KMS-11 (cell line): ENCODE data around the gene SKIC2.
"Not testable (repeated sequence)": the region's sequence is repeated elsewhere in the genome, so short reads cannot be mapped to it uniquely, and the experiment has no call there.

ENCODE experiments used
- H2AFZ ChIP-seq: fragments of 200-600 bp; sonication (generic); 2 replicates; pipeline ENCODE4 v1.6.1; 2016; ENCODE audit warnings: antibody characterized with exemption, mixed run types, low read depth
- H3K27ac ChIP-seq: fragments of 200-600 bp; sonication (generic); 2 replicates; pipeline ENCODE4 v1.6.1; 2016; ENCODE audit warnings: mild to moderate bottlenecking, mixed run types
- H3K27me3 ChIP-seq: fragments of 200-600 bp; sonication (generic); 2 replicates; pipeline ENCODE4 v1.6.1; 2017; ENCODE audit warnings: mild to moderate bottlenecking, low read depth, mixed run types, moderate library complexity; ENCODE audit not compliant: insufficient read depth
- H3K36me3 ChIP-seq: fragments of 200-600 bp; sonication (generic); 2 replicates; pipeline ENCODE4 v1.6.1; 2017; ENCODE audit warnings: mild to moderate bottlenecking, mixed run types; ENCODE audit not compliant: insufficient read depth
- H3K4me1 ChIP-seq: fragments of 200-600 bp; sonication (generic); 2 replicates; pipeline ENCODE4 v1.6.1; 2016; ENCODE audit warnings: mild to moderate bottlenecking, low read depth, mixed run types; ENCODE audit not compliant: poor library complexity, severe bottlenecking
- H3K4me2 ChIP-seq: fragments of 200-600 bp; sonication (generic); 2 replicates; pipeline ENCODE4 v1.7.0; 2016; ENCODE audit warnings: mild to moderate bottlenecking, mixed run types
- H3K4me3 ChIP-seq: fragments of 200-600 bp; sonication (generic); IDR thresholded peaks from 2 replicates; pipeline ENCODE4 v1.6.1; 2017; ENCODE audit warnings: low read depth, low read length, mixed read lengths; ENCODE audit not compliant: insufficient read depth
- H3K79me2 ChIP-seq: fragments of 200-600 bp; sonication (generic); 2 replicates; pipeline ENCODE4 v1.6.1; 2016; ENCODE audit warnings: low read depth, mixed run types; ENCODE audit not compliant: insufficient read depth
- H3K9ac ChIP-seq: fragments of 200-600 bp; sonication (generic); 2 replicates; pipeline ENCODE4 v1.6.1; 2016; ENCODE audit warnings: mild to moderate bottlenecking, mixed run types
- H4K20me1 ChIP-seq: fragments of 200-600 bp; sonication (generic); 2 replicates; pipeline ENCODE4 v1.6.1; 2016; ENCODE audit warnings: mild to moderate bottlenecking, mixed run types; ENCODE audit not compliant: insufficient read depth
- CTCF ChIP-seq: fragments of 200-600 bp; sonication (generic); conservative IDR thresholded peaks from 2 replicates; pipeline ENCODE4 v1.6.1; 2017; ENCODE audit warnings: low read depth, mild to moderate bottlenecking, antibody characterized with exemption, low read length, moderate library complexity, mixed read lengths

SKIC2 gene

GRCh38 chr6:31971279-31971992 is 12.5 kb downstream of the SKIC2 start:
- Histone ChIP-seq H3K4me1 (peaks cover 11% of the 10 kb centered on the region), H3K27ac (peak overlapping the region; percentile 87), H3K9ac (peak overlapping the region; percentile 77), H4K20me1 (no peaks in the 10 kb centered on the region), H3K79me2 (no peaks in the 10 kb centered on the region; the same call in 1 of the 2 replicates), H3K27me3 (no peaks in the 10 kb centered on the region), H3K4me3 (no peak overlapping the region), H3K4me2 (peak overlapping the region; percentile 89), H3K36me3 (no peaks in the 10 kb centered on the region), H2AFZ (peak overlapping the region; percentile 80; the same call in 1 of the 2 replicates)
- no peak for TF ChIP-seq CTCF

GRCh38 chr6:31971993-31972708 is 13.2 kb downstream of the SKIC2 start, which contains the start of gene DXO:
Gene DXO (minus strand): TSS chr6:31972138. CDS start chr6:31971675, 463 bp downstream.
- H3K4me2 ChIP-seq = peak within 1 kb of the TSS; percentile 98
- no peaks in the 10 kb centered on the region; the same call in 1 of the 2 replicates for H3K79me2 ChIP-seq
- H4K20me1 ChIP-seq = no peaks in the 10 kb centered on the region
- no peaks in the 10 kb centered on the region for H3K36me3 ChIP-seq
- H3K27me3 ChIP-seq = no peaks in the 10 kb centered on the region
- peak within 1 kb of the TSS; percentile 77 for H3K9ac ChIP-seq
- H3K4me1 ChIP-seq = peaks cover 11% of the 10 kb centered on the region
- no peak; the same call in 1 of the 2 replicates for TF ChIP-seq CTCF
- H3K4me3 ChIP-seq = peak within 1 kb of the TSS; percentile 45
- H2AFZ ChIP-seq = peak within 1 kb of the TSS; percentile 80
- H3K27ac ChIP-seq = peak within 1 kb of the TSS; percentile 87

- no peak; the same call in 1 of the 2 replicates for TF ChIP-seq CTCF
- Histone ChIP-seq H3K27ac (peak overlapping the region; percentile 87), H3K79me2 (no peaks in the 10 kb centered on the region; the same call in 1 of the 2 replicates), H3K27me3 (no peaks in the 10 kb centered on the region), H3K4me1 (peaks cover 11% of the 10 kb centered on the region), H4K20me1 (no peaks in the 10 kb centered on the region), H3K9ac (peak overlapping the region; percentile 77), H3K4me3 (peak overlapping the region; percentile 45), H3K4me2 (peak overlapping the region; percentile 98), H3K36me3 (no peaks in the 10 kb centered on the region), H2AFZ (peak overlapping the region; percentile 80)
Measured at GRCh38 chr6:31972709-31973350, 13.9 kb downstream of the SKIC2 start.

- H3K4me3 ChIP-seq, H3K4me2 ChIP-seq: not testable (repeated sequence)
- peaks cover 11% of the 10 kb centered on the region for H3K4me1 ChIP-seq
Measured at GRCh38 chr6:31976065-31976464, 17.1 kb downstream of the SKIC2 start.

More at GRCh38 chr6:31976065-31976464, 17.1 kb downstream of the SKIC2 start:
- not testable (repeated sequence) for H3K36me3 ChIP-seq, H3K27me3 ChIP-seq, H2AFZ ChIP-seq, H3K79me2 ChIP-seq, H3K9ac ChIP-seq, H4K20me1 ChIP-seq, H3K27ac ChIP-seq
